CD14-positive monocyte (primary cell): ENCODE measurements around the gene TPM2. TPM values are rescaled to one million over a fixed set of nuclear protein-coding genes. Genes with fewer than 3 reads are reported as not detected.

Experiments
- DNase-seq, 3 donors: peaks; one replicate each; pipeline ENCODE4 v3.0.0-alpha.2; 2011 to 2022
- H2AFZ ChIP-seq: 2 replicates; pipeline ENCODE4 v1.6.0; 2012; ENCODE audit warnings: mild to moderate bottlenecking, low read depth, low read length, inconsistent platforms; ENCODE audit not compliant: insufficient read depth, poor library complexity, severe bottlenecking
- H3K27ac ChIP-seq, 2 donors: 1 replicate in 1 of 2; 2 replicates in 1 of 2; pipeline ENCODE4 v1.5.1; 2012 to 2013; ENCODE audit warnings: low read length in 2 of 2, control low read depth in 1 of 2, inconsistent platforms in 1 of 2, low read depth in 1 of 2, mild to moderate bottlenecking in 1 of 2
- H3K27me3 ChIP-seq, 2 donors: one replicate each; pipeline versions ENCODE4 v1.6.0 to v1.6.1; 2011 to 2013; ENCODE audit warnings: low read length in 2 of 2; ENCODE audit not compliant: control insufficient read depth in 2 of 2, insufficient read depth in 2 of 2
- H3K36me3 ChIP-seq, 2 donors: replicated peaks in 1 of 2; 1 replicate in 1 of 2; 2 replicates in 1 of 2; pipeline versions ENCODE4 v1.5.1 to v1.6.1; 2012 to 2013; ENCODE audit warnings: low read length in 2 of 2, control low read depth in 1 of 2, inconsistent platforms in 1 of 2, mild to moderate bottlenecking in 1 of 2; ENCODE audit not compliant: insufficient read depth in 2 of 2, control insufficient read depth in 1 of 2
- H3K4me1 ChIP-seq, 2 donors: 1 replicate in 1 of 2; 2 replicates in 1 of 2; pipeline versions ENCODE4 v1.5.1 to v1.6.1; 2012 to 2013; ENCODE audit warnings: low read length in 2 of 2, control low read depth in 1 of 2, inconsistent platforms in 1 of 2, mild to moderate bottlenecking in 1 of 2, moderate library complexity in 1 of 2; ENCODE audit not compliant: insufficient read depth in 2 of 2, control insufficient read depth in 1 of 2
- H3K4me2 ChIP-seq: replicated peaks from 2 replicates; pipeline ENCODE3; 2012; ENCODE audit warnings: low read length, moderate library complexity, mild to moderate bottlenecking; ENCODE audit not compliant: poor library complexity, severe bottlenecking; ENCODE audit errors: extremely low read depth
- H3K4me3 ChIP-seq, 3 experiments: fragments of 200-600 bp in 1 of 3; sonication (generic) in 1 of 3; replicated peaks in 1 of 3; 1 replicate in 2 of 3; 2 replicates in 1 of 3; pipeline ENCODE4 v1.5.1; 2011 to 2013; ENCODE audit warnings: low read length in 3 of 3, mild to moderate bottlenecking in 3 of 3, control low read depth in 2 of 3, low read depth in 2 of 3, inconsistent platforms in 1 of 3, moderate library complexity in 1 of 3
- H3K79me2 ChIP-seq: 2 replicates; pipeline ENCODE4 v1.6.0; 2012; ENCODE audit warnings: mild to moderate bottlenecking, control low read depth, inconsistent platforms, low read length, moderate library complexity; ENCODE audit not compliant: insufficient read depth
- H3K9ac ChIP-seq: 2 replicates; pipeline ENCODE4 v1.6.0; 2017; ENCODE audit warnings: low read length, mild to moderate bottlenecking; ENCODE audit not compliant: insufficient read depth, poor library complexity, severe bottlenecking
- H3K9me3 ChIP-seq, 2 donors: replicated peaks in 1 of 2; 1 replicate in 1 of 2; 2 replicates in 1 of 2; pipeline versions ENCODE4 v1.5.1 to v1.6.1; 2012 to 2013; ENCODE audit warnings: low read length in 2 of 2, control low read depth in 1 of 2; ENCODE audit not compliant: control insufficient read depth in 1 of 2, insufficient read depth in 1 of 2
- H4K20me1 ChIP-seq: 2 replicates; pipeline ENCODE4 v1.6.0; 2012; ENCODE audit warnings: mild to moderate bottlenecking, low read length, control low read depth, moderate library complexity; ENCODE audit not compliant: insufficient read depth
- H3K27ac Mint-ChIP-seq, 7 donors: one replicate each; pipeline ENCODE4 v1.8.0; 2020; ENCODE audit warnings: mild to moderate bottlenecking in 7 of 7, mixed read lengths in 7 of 7, moderate library complexity in 6 of 7, inconsistent platforms in 2 of 7
- H3K27me3 Mint-ChIP-seq, 3 donors: one replicate each; pipeline ENCODE4 v1.8.0; 2021 to 2022; ENCODE audit warnings: low read depth in 3 of 3, mild to moderate bottlenecking in 3 of 3, mixed read lengths in 3 of 3, moderate library complexity in 3 of 3, inconsistent platforms in 1 of 3
- H3K36me3 Mint-ChIP-seq, 2 donors: one replicate each; pipeline ENCODE4 v1.8.0; 2020; ENCODE audit warnings: mixed read lengths in 2 of 2, inconsistent platforms in 1 of 2, mild to moderate bottlenecking in 1 of 2
- H3K4me1 Mint-ChIP-seq: one replicate; pipeline ENCODE4 v1.8.0; 2020; ENCODE audit warnings: mild to moderate bottlenecking, mixed read lengths
- H3K4me3 Mint-ChIP-seq, 2 donors: one replicate each; pipeline ENCODE4 v1.8.0; 2020; ENCODE audit warnings: mild to moderate bottlenecking in 2 of 2, mixed read lengths in 2 of 2, moderate library complexity in 1 of 2
- H3K9me3 Mint-ChIP-seq, 7 donors: one replicate each; pipeline ENCODE4 v1.8.0; 2020 to 2022; ENCODE audit warnings: mixed read lengths in 7 of 7, mild to moderate bottlenecking in 6 of 7, moderate library complexity in 6 of 7, inconsistent platforms in 2 of 7
- CTCF ChIP-seq: fragments of 200-600 bp; IDR thresholded peaks from one replicate; pipeline ENCODE4 v1.8.0; 2022; ENCODE audit warnings: antibody characterized with exemption, mild to moderate bottlenecking
- WGBS: methylation state at CpG from one replicate; pipeline ENCODE4 v1.1.5; 2013; ENCODE audit warnings: missing lambda C conversion rate; ENCODE audit not compliant: insufficient coverage; 5-methylcytosine and 5-hydroxymethylcytosine counted together
- intact Hi-C, 2 donors: fragments of 100-400 bp; cut with micrococcal nuclease; formaldehyde crosslinking; loops; one replicate each; pipeline versions ENCODE4 v1.15.0 to v1.15.1; 2023
- polyA plus RNA-seq, 3 donors: library from polyadenylated mRNA; depleted of rRNA in 1 of 3; unstranded in 2 of 3; stranded (reverse) in 1 of 3; fragments of 300-500 nt in 2 of 3; fragments of >200 nt in 1 of 3; fragmentation: Illumina TruSeq in 2 of 3; gene quantifications; 1 replicate in 2 of 3; 2 replicates in 1 of 3; pipeline ENCODE4 v1.2.3, GENCODE V29; 2012 to 2021

The TPM2 gene
- polyA plus RNA-seq, 3 donors = 7.7 TPM; not detected in 2

DNA sequence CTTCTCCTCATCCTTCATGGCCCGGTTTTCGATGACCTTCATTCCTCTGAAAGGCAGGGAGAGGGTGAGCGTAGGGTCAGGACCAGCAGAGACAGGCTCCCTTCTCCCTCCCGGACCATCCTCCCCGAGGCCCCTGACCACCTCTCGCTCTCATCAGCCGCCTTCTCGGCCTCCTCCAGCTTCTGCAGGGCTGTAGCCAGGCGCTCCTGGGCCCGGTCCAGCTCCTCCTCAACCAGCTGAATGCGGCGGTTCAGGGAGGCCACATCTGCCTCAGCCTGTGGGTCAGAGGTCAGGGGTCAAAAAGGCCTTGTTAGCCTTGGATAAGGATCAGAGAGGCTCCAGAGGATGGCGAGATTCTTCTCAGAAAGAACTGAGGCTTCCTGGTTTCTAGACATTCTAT, 4.2 kb downstream of the TPM2 start:
- no peaks in the 10 kb centered on the region for H3K9me3 ChIP-seq
- intact Hi-C loops = no loop called here
- H4K20me1 ChIP-seq = no peaks in the 10 kb centered on the region
- Mint-ChIP-seq H3K27me3 (peaks cover 6 to 18% (median 8%) of the 10 kb centered on the region in 3 donors), H3K36me3 (no peaks in the 10 kb centered on the region), H3K4me1 (peaks cover 5% of the 10 kb centered on the region), H3K9me3 (peaks cover 0 to 3% (median 0%) of the 10 kb centered on the region in 7 donors), H3K27ac (no peak overlapping the region), H3K4me3 (no peak overlapping the region)
- H3K27me3 ChIP-seq = peaks cover 0 to 15% of the 10 kb centered on the region in 2 donors
- no peak for TF ChIP-seq CTCF
- no peaks in the 10 kb centered on the region for H3K79me2 ChIP-seq
- H2AFZ ChIP-seq = no peak overlapping the region
- H3K27ac ChIP-seq = no peak overlapping the region
- H3K4me3 ChIP-seq = no peak overlapping the region
- H3K4me2 ChIP-seq = no peak overlapping the region
- H3K4me1 ChIP-seq = peaks cover 9 to 12% of the 10 kb centered on the region in 2 donors
- 96% methylated on average over 13 of the region's 13 CpGs for WGBS
- no peaks in the 10 kb centered on the region for H3K36me3 ChIP-seq
- H3K9ac ChIP-seq = no peak overlapping the region
- no peak for DNase-seq

DNA sequence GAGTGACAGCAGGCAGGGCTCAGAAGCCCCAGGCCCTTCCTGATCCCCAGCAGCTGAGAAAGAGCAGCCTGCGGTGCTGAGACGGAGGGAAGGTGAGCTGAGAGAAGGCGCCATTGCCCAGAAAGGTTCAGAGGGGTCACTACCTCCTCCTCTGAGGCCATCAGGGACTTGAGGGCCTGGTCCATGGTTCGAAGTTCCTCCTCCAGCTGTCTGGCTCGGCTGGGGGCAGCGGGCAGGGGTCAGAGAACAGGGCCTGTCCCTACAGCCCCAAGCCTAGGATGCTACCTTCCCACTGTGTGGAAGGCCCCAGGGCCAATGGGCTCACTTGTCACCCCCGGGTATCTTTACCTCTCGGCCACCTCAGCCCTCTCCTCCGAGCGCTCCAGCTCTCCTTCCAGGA, 4.8 kb downstream of the TPM2 start:
- H3K27me3 ChIP-seq = peaks cover 0 to 11% of the 10 kb centered on the region in 2 donors
- H3K27me3 Mint-ChIP-seq = peaks cover 6 to 14% (median 6%) of the 10 kb centered on the region in 3 donors
- no peaks in the 10 kb centered on the region for H3K36me3 ChIP-seq
- H4K20me1 ChIP-seq = no peaks in the 10 kb centered on the region
- no peak overlapping the region for H2AFZ ChIP-seq
- peaks cover 3% of the 10 kb centered on the region for H3K4me1 Mint-ChIP-seq
- no peak overlapping the region for H3K4me2 ChIP-seq
- H3K9ac ChIP-seq = no peak overlapping the region
- no peak overlapping the region for H3K27ac ChIP-seq
- peak overlapping the region in 1 of 7 donors; percentile 10 for H3K27ac Mint-ChIP-seq
- H3K9me3 ChIP-seq = no peaks in the 10 kb centered on the region
- no peaks in the 10 kb centered on the region for H3K79me2 ChIP-seq
- no peak for DNase-seq
- H3K36me3 Mint-ChIP-seq = no peaks in the 10 kb centered on the region
- H3K4me1 ChIP-seq = peaks cover 5 to 6% of the 10 kb centered on the region in 2 donors
- WGBS = 98% methylated on average over 9 of the region's 10 CpGs
- H3K4me3 Mint-ChIP-seq = no peak overlapping the region
- intact Hi-C loops = no loop called here
- TF ChIP-seq CTCF = no peak
- H3K4me3 ChIP-seq = no peak overlapping the region
- peaks cover 0 to 3% (median 0%) of the 10 kb centered on the region in 7 donors for H3K9me3 Mint-ChIP-seq
